Stimulated activated CD4-positive, alpha-beta T cell treated with anti-CD3 and anti-CD28 coated beads, Interleukin-4, amount 100 ng/mL, for 1 hour (primary cell): Measurements from ENCODE around the gene SIL1.
"Not testable (repeated sequence)": the region's sequence is repeated elsewhere in the genome, so short reads cannot be mapped to it uniquely, and the experiment has no call there.

Experiments used
- DNase-seq: peaks from one replicate; pipeline ENCODE4 v3.0.0-alpha.2; 2020

Gene SIL1

DNA sequence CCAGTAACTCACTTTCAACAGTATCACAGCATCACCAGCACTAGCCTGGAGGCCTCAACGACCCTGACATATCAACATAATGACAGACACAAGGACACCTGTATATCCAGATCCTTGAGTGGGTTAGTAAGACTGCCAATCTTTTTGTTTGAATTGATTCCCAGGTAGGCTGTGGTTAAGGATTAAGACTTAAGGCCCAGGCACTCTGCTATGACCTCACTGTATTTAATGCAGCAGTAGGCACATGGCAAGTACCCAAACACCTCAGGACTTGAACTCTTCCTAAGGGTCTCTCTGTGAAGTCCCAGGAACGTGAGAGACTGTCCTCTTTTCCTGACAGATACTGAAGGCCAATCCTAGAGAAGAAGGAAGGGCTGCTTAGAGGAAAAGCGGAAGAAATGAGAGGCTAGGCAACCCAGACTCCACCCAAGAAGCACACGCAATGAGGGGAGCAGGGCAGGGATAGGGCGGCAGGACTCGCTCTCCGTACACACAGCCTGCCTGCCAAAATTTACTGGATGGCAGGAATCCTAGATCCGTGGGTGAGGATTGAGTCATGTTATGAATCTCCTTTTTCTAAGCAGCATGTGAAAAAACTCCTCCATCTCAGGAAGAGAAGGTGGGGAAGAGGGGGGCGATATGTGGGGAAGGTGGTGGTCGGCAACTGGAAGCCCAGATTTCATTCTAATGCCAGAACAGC lies 93.4 kb downstream of the SIL1 start:
- no peak for DNase-seq

DNA sequence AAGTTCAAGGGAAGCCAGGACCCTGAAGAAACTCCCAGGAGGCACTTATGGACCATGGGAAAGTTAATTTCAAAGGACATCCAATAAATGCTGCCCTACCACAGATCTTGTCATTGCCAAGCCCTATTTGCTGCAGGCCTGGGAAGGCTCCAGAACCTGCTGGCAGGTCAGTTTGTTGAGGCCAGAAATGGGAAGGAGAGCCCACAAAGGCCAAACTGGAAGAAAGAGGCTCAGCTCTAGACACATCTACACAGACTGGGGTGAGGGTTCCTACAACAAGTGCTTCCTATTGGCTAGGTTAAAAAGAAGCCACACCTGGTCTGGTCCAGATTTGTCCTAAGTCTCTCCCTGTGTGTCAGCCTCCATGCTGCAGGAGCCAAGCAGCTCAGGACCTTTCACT lies 94.4 kb downstream of the SIL1 start:
- no peak for DNase-seq

DNA sequence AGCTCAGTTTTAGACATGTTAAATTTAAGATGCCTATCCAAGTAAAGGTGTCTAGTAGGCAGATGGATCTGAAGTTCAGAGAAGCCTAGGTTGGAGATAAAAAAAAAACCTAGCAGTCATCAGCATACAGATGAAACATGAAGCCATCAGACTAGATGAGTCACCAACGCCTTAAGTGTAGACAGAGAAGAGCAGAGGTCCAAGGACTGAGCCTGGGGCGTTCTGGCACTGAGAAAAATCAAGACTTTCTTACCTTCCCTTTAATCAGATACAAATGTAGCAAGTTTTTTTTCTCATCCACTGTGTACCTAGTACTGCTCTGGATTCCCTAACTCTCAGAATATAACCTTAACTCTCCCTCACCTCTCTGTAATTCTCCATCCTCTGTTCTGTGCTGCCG lies 97.3 kb downstream of the SIL1 start:
- no peak for DNase-seq

DNA sequence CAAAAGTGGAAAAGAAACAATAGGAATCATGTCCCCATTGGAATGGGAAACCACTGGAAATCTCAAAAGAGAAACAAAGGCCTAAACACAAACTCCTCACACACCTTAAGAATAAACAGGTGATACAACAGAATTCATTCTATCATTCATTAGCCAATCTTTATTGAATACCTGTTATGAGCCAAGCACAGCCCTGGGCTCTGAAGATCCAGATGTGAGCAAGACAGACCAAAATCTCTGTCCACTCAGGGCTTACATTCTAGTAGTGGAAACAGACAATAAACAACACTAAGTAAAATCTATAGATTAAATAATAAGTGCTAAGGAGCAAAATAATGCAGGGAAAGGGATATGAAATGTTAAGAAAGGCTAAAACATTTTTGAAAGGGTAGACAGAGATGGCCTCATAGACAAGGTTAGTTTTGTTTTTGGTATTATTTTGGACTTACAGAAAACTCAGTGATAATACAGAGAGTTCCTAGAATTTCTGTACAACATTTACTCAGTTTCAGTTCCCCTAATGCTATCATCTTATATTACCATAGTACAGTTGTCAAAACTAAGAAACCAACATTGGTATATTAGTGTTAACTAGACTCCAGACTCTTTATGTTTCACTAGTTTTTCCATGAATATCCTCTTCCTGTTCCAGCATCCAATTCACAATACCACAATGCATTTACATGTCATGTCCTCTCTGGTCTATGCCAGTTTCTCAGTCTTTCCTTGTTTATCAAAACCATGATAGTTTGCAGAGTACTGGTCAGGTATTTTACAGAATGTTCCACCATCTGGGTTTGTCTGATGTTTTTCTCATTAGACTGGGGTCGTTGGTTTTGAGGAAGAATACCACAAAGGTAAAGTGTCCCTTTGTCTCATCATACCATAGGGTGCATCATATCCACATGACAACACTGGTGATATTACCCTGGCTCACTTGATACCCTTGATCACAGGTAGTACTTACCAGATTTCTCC lies 103.7 kb downstream of the SIL1 start:
- DNase-seq = no peak

DNA sequence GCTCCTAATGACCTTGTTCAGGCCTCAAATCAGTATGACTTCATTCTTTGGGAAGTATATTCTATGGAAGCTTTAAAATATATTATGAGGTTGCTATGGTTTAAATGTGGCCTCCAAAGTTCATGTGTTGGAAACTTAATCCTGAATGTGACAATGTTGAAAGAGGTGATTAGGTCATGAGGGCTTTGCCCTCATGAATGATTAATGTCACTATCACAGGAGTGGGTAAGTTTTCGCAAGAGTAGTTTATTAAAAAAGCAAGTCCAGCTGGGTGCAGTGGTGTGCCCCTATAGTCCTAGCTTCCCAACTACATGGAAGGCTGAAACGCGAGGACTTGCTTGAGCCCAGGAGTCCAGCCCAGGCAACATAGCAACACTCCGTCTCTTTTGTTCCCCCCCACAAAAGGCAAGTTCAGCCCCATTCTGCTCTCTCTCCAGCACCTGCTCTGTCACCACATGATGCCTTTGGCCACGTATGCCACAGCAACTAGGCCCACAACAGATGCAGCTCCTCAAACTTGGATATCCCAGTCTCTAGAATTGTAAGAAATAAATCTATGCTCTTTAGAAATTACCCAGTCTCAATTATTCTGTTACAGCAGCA lies 105.3 kb downstream of the SIL1 start:
- DNase-seq = no peak

DNA sequence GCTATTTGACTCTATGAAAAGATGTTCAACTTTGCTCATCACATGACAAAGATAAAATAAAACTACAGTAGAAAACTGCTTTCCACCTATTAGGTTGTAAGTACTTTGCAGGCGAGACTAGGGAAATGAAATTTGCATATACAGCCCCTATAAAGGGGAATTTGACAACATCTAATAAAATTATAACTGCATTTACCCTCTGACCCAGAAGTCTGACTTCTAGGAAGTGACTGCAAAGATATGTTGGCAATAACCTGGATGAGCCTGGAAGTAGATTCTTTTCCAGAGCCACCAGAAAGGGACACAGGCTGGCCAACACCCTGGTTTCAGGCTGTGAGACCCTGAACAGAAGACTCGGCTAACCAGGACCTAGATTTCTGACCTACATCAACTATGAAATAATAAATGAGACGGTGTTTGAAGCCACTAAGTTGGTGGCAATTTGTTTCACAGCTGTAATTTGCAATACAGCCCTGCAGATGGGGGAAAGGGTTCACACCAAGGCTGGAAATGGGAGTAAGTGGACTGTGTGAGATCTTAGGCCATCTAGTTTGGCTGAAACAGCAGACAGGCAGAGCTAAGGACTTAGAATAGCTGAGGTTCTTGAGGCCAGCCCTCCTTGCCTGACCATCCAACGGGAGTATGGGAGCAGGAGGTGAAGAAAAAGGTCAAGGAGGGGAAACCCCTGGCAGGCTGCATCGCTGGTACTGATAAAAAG lies 106.6 kb downstream of the SIL1 start:
- no peak for DNase-seq

DNA sequence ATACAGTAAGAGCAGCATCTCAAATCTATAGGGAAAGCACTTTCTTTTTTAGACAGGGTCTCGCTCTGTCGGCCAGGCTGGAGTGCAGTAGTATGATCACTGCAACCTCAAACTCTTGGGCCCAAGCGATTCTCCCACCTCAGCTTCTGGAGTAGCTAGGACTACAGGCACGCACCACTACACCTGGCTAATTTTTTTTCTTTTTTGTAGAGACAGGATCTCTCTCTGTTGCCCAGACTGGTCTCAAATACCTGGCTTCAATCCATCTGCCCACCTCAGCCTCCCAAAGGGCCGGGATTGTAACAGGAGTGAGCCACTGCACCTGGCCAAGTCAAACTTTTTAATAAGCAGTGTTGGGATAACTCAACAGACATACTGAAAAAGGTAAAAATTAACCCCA lies 107.6 kb downstream of the SIL1 start:
- no peak for DNase-seq

DNA sequence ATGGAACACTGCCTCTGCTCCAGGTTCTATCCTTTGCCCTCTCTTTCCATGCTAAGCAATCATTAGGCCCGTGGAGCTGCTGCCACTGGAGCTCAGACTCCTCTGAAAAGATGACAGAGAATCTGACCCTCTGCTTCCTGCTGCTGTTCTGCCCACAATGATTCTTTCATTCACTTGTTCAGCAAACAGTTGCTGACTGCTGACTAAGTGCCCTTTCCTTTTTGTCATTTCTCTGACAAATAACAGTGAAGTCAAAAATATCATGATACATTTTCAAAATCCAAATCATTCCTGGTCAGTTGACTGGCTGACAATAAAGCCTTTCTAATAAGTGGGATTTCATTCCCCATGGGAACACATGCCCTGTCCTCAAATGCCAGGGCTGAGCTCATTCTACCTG lies 110.1 kb downstream of the SIL1 start:
- DNase-seq = no peak

DNA sequence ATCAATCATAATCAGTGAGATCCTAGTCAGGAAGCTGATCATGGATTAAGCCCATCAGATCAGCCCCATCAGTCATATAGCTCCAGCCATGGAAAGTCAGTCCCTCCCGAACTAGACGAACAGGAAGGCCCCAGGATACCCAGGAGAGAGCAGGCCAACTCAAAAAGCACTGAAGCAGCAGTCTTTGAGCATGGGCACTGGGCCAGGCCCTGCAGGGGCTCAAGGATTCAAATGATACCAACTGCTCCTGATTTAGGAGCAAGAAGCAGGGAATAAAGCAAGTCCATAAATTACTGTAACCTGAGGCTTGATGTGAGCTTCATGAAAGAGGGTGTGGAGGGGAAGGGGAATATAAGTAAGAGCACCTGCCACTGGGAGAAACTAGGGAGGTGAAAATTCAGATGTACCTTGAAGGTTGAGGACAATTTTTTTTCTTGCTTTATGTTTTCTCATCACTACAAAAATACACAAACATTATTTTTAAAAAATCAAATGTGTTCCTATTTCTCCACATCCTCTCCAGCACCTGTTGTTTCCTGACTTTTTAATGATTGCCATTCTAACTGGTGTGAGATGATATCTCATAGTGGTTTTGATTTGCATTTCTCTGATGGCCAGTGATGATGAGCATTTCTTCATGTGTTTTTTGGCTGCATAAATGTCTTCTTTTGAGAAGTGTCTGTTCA lies 115.2 kb downstream of the SIL1 start:
- no peak for DNase-seq

DNA sequence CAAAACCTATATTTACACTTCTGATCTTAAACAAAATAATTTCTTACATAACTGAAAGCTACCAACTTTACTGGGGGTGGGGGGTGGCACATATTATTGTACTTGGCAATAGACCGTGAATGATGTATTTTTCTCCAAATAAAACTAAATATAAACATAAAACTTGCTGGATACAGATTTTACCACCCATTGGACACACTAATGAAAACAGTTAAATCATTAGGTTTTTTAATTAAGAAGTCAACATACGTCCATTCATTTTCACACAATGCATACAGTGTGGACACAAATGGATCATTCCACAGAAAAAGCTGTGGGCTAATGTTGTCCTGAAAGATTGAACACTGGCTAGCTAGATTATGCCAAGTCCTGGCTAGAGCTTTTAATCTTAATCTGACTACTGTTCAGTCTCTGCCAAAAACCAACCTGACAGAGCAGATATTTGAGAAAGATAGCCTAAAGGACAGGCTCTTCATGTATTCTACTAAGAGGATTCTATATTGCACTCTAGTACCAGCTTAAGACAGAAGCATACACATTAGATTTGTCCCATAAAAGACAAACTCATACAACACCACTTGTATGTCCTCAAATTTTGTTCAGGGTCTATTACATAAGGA lies 118.1 kb downstream of the SIL1 start:
- DNase-seq = no peak

DNA sequence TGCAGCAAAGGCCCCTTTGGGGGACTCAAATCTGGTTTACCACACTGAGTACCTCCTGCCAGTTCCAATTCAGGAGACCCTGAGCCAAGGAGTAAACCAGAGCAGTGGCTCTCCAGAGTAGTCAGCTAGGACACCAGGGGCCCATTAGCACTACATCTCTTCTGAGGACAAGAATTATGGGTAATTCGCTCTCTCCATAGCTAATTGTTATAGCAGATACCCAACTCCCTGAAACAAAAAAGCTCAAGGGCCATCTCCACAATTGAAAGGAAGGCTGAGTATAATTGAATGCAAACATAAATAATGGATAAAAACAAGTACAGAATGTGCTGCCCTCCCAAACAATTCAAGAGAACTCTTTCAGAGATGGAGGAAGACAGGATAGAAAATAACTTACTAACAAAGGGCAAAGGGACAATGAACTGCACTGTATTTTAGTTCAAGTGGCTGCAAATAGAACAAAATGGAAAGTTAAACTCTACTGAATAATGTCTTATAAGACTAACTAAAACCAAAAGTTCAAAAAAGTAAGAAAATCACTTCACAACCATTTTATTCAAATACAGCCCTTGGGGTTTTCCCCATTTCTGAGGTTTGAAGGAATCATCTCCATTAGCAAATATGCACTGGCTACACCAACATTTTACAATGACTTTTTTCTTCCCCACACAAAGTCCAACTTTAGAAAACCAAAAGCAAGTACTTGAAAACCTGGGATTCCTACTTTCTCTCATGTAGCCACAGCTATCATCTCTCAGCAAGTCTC lies 118.8 kb downstream of the SIL1 start:
- DNase-seq = no peak

DNA sequence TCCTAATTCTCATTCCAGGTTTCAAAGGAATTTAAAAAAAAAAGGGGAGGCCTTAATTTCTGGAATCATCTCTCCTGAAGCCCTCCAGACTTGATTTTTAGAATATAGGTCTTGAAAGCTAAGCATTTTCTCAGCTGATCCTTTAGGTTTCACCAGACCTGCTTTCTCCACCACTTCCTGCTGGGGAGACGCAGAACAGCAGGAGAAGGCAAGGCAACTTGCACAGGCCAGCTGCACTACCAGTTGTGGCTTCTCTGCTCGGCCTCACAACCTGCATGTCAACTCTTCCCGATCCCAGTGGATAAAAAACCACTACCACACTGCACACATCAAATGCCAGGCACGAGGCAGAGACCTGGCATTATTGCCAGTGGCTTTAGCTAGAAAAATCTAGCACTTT lies 119.8 kb downstream of the SIL1 start:
- no peak for DNase-seq

DNA sequence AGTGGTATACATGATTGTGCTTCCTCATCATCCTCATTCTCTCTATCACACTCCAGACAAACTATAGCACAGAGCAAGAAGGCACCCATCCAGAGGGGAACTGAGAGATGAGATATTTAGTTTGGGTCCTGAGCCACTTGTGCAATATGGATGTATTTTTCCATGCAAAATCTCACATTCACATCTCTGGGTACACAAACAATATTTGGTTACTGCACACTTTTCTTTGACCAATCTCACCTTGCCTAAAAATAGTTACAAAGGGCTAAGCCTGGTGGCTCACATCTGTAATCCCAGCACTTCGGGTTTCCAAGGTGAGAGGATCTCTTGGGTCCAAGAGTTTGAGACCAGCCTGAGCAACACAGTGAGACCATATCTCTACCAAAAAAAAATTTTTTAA lies 120.3 kb downstream of the SIL1 start:
- DNase-seq = no peak

DNA sequence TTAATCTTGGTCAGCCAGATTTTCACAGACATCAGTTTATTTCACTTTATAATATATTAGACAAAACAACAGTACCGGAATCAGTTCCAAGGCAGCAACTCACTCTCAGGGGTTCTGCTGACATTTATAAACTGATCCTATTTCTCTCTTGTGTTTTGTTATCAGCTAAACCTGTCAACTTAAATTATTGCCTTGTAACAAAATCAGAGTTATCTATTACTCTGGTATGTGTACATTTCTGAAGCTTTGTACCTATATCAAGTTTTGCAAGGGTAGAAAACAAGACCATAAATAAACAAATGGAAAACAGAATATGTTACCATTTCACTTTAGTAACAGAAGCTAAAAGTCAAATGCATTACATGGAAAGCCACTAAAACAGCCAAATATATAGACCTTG lies 122.1 kb downstream of the SIL1 start:
- no peak for DNase-seq

DNA sequence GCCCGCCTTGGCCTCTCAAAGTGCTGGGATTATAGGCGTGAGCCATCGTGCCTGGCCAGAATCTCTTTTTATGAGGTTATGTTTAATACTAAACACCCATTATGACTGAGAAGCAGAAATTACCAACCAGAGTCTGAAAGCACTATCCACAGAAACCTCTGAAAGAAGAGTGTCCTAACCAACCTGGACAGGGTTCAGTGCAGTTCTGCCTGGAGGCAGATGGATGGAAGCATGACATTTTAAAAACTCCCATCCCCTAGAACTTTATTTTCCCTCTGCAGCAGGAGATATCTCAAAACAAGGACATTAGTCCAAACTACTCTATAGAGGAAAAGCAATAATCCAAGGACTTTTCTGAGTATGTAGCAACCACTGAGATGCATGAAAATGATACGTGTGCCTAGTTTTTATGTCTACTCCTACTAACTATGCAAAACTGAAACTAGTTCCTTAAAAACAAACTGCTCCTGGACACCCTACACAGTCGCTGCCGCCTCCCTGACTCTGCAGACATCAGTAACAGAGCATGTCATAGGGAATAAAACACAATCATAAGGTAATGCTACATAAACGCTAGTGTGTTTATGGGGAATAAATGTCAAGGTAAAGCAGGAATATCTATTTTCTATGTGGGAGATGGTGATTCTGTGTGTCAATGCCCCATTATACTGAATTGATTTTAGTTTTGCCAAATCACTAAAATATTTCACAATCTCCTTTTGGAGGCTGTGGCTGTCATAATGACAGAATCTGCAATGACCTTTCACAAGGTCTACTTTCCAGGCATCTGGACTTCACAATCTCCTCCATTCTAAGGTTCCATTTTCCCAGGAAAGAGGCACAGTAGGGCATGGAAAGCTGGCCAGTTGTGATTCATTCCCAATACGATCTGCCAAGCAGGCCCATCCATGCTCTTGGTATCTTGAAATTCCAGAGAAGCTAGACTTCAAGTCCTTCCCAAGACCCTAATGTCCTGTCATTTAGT lies 122.8 kb downstream of the SIL1 start:
- DNase-seq = no peak

DNA sequence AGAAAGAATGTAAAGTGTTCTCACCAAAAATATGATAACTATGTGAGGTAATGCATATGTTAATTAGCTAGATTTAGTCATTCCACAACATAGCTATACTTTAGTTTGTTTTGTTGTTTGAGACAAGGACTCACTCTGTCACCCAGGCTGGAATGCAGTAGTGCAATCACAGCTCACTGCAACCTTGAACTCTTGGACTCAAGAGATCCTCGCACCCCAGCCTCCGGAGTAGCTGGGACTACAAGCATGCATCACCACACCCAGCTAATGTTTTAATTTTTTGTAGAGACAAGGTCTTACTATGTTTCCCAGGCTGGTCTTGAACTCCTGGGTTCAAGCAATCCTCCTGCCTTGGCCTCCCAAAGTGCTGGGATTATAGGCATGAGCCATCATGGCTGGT lies 124.2 kb downstream of the SIL1 start:
- DNase-seq = not testable (repeated sequence)

DNA sequence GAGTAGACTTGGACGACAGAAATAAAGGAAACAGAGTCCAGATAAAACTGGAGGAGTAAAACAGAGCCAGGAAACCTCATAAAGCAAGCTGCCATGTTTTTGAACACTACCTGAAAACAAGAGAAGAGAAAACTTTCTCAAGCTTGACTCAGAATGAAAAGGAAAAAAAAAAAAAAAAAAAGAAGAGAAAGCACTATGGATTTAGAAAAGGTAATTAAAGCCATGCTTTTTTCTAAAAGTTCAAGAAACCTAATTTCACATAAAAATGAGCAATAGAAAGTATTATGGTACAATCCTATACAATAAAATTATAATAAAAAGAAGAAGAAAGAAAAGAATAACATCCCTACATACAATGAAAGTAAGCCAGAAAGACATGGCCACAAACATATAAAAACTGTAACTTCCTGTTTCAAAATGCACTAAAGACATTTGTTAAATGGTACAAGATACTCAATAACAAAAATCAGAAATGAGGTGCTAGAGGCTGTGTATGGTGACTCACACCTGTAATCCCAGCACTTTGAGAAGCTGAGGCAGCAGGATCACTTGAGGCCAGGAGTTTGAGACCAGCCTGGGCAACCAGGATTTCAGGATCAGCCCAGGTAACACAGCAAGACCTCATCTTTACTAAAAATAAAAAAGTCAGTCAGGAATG lies 129.5 kb downstream of the SIL1 start:
- DNase-seq = no peak

DNA sequence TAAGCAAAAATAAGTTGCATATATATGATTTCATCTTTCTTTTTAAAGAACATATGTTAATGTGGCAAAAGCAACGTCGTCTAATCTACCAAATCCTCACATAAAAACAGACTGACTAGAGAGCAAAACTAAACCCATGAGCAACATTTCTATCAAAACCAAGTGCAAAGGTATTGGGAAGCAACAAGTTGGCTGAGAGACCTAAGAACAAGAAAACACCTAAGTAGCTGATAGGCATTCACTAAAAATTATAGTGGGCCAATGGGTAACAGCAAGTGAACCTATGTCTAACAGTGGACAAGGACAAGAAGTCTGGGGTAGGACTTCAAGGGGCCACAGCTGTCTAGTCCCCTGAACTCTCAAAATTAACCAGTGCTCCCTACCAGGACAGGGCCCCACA lies 130.1 kb downstream of the SIL1 start:
- DNase-seq = no peak

DNA sequence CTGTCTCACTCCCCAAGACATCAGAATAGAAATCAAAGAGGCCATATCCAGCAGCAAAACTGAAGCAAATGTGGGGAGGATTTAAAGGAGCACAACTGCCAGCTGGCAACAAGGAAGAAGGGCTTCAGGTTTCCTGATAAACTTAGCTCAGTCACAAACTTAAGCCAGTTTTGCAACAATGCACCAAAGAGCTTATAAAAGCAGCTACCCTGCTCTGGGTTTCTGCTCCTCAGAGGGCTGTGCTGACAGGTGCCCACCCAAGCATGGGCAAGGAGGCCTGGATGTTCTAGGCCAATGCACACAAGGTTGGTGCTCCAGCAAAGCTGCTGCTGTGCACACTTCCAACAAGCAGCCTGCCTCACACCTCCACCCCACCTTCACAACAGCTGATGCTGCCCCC lies 132.9 kb downstream of the SIL1 start:
- no peak for DNase-seq

DNA sequence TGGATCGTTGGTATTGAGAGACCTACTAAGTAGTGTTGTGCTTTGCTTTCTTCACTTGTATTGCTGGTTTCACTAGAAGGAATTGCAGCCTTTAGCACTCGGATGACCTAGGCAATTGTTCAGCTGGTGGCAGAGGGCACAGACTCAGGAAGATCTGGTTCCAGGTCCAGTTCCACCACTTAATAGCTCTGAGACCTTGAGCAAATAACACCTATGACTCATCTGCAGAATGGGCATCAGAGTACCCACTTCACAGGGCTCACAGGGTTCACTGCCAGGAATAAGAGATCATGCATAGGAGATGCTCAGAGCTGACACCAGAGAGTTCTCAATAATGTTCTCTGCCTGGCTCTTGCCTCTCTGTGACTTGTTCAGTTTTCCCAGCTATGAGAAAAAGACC lies 133.6 kb downstream of the SIL1 start:
- DNase-seq = no peak
